Hepatocyte (in vitro differentiated cells): ENCODE measurements around the gene SIMC1. TPM values are rescaled to one million over a fixed set of nuclear protein-coding genes. Genes with fewer than 3 reads are reported as not detected.
A peak's percentile ranks its signal among the peaks of the same experiment; 100 is the strongest.

Experiments
- DNase-seq: peaks from one replicate; pipeline ENCODE4 v3.0.0-alpha.2; 2016; ENCODE audit warnings: low spot score
- H2AFZ ChIP-seq: fragments of 200-600 bp; sonication (generic); 2 replicates; pipeline ENCODE4 v1.6.0; 2016; ENCODE audit warnings: antibody characterized with exemption, mild to moderate bottlenecking
- H3K27ac ChIP-seq: fragments of 200-600 bp; sonication (generic); 2 replicates; pipeline ENCODE4 v1.5.1; 2016; ENCODE audit warnings: mild to moderate bottlenecking
- H3K27me3 ChIP-seq: fragments of 200-600 bp; sonication (generic); 2 replicates; pipeline ENCODE4 v1.6.1; 2016
- H3K36me3 ChIP-seq: fragments of 200-600 bp; sonication (generic); replicated peaks from 2 replicates; pipeline ENCODE4 v1.5.1; 2016; ENCODE audit warnings: low read depth; ENCODE audit not compliant: insufficient read depth
- H3K4me1 ChIP-seq: fragments of 200-600 bp; sonication (generic); 2 replicates; pipeline ENCODE4 v1.5.1; 2016; ENCODE audit warnings: mild to moderate bottlenecking, moderate library complexity; ENCODE audit not compliant: insufficient read depth
- H3K4me2 ChIP-seq: fragments of 200-600 bp; sonication (generic); 2 replicates; pipeline ENCODE4 v1.6.0; 2016
- H3K4me3 ChIP-seq: fragments of 200-600 bp; sonication (generic); 2 replicates; pipeline ENCODE4 v1.5.1; 2016; ENCODE audit warnings: mild to moderate bottlenecking
- H3K79me2 ChIP-seq: fragments of 200-600 bp; sonication (generic); 2 replicates; pipeline ENCODE4 v1.6.0; 2017; ENCODE audit warnings: mild to moderate bottlenecking
- H3K9me2 ChIP-seq: fragments of 200-600 bp; sonication (generic); replicated peaks from 2 replicates; pipeline ENCODE4 v1.6.0; 2017; ENCODE audit warnings: mild to moderate bottlenecking; ENCODE audit not compliant: insufficient read depth
- H3K9me3 ChIP-seq: fragments of 200-600 bp; sonication (generic); 2 replicates; pipeline ENCODE4 v1.5.1; 2016; ENCODE audit warnings: low read depth, mild to moderate bottlenecking
- H4K20me1 ChIP-seq: fragments of 200-600 bp; sonication (generic); 2 replicates; pipeline ENCODE4 v1.6.0; 2016; ENCODE audit warnings: mild to moderate bottlenecking; ENCODE audit not compliant: insufficient read depth, poor library complexity, severe bottlenecking
- EZH2 ChIP-seq: fragments of 200-600 bp; sonication (generic); IDR thresholded peaks from 2 replicates; pipeline ENCODE4 v1.6.1; 2016; ENCODE audit warnings: antibody characterized with exemption, mild to moderate bottlenecking, borderline replicate concordance
- EZH2phosphoT487 ChIP-seq: fragments of 200-600 bp; sonication (generic); IDR thresholded peaks from one replicate; pipeline ENCODE4 v1.6.1; 2018; ENCODE audit warnings: antibody characterized with exemption, mild to moderate bottlenecking, low read depth, moderate library complexity; ENCODE audit not compliant: unreplicated experiment, severe bottlenecking
- WGBS: methylation state at CpG from one replicate; pipeline ENCODE4 v1.1.6; 2016; ENCODE audit warnings: low lambda C conversion rate; ENCODE audit errors: missing lambda C conversion rate; 5-methylcytosine and 5-hydroxymethylcytosine counted together
- polyA plus RNA-seq: library from polyadenylated mRNA; unstranded; fragments of >200 nt; fragmentation: Nextera tagmentation; extraction: Ambion mirVana; gene quantifications from 2 replicates; pipeline ENCODE4 v1.2.1, GENCODE V29; 2016
- total RNA-seq: library from RNA; depleted of rRNA; stranded (reverse); fragments of >200 nt; gene quantifications from 2 replicates; pipeline ENCODE4 v1.2.3, GENCODE V29; 2014
- TF ChIP-seq, protein P1 (sequence below): fragments of 200-600 bp; sonication (generic); IDR thresholded peaks from 2 replicates; pipeline ENCODE4 v1.5.1; 2016; ENCODE audit warnings: antibody characterized with exemption, mild to moderate bottlenecking; ENCODE audit not compliant: poor library complexity

SIMC1 gene
- total and polyA plus RNA-seq, 2 experiments from 2014 or later: 34.7 to 37.6 TPM

DNA sequence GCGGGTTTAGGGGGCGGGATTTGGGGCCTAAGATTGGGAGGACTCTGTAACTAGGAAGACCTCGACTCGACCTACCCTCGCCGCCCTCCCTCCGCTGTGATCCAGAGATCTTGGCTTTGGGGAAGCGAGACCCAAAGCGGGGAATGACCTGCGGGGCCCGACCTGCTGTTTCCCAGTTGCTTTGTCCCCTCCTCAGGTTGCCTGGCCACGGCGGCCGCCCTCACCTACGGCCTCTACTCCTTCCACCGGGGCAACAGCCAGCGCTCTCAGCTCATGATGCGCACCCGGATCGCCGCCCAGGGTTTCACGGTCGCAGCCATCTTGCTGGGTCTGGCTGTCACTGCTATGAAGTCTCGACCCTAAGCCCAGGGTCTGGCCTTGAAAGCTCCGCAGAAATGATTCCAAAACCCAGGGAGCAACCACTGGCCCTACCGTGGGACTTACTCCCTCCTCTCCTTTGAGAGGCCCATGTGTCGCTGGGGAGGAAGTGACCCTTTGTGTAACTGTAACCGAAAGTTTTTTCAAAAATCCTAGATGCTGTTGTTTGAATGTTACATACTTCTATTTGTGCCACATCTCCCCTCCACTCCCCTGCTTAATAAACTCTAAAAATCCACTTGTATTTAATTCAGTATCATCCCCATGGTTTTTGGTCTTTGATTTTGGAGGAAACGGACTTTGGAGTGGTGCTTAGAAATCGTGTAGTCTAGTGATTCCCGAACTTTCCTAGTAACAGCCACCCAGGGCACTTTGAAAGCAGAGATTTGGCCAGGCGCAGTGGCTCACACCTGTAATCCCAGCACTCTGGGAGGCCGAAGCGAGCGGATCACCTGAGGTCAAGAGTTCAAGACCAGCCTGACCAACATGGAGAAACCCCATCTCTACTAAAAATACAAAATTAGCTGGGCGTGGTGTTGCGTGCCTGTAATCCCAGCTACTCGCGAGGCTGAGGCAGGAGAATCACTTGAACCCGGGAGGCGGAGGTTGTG is 151.2 kb downstream of the SIMC1 start:
- H3K9me3 ChIP-seq: no peaks in the 10 kb centered on the region
- H3K4me3 ChIP-seq: peak overlapping the region; percentile 52
- no peaks in the 10 kb centered on the region for H3K9me2 ChIP-seq
- H3K4me2 ChIP-seq: peak overlapping the region; percentile 77
- H3K27me3 ChIP-seq: no peaks in the 10 kb centered on the region
- H2AFZ ChIP-seq: no peak overlapping the region
- H3K79me2 ChIP-seq: peaks cover 38% of the 10 kb centered on the region
- DNase-seq: no peak
- H3K27ac ChIP-seq: peak overlapping the region; percentile 94
- 27% methylated on average over 38 of the region's 41 CpGs for WGBS
- no peaks in the 10 kb centered on the region for H3K36me3 ChIP-seq
- TF ChIP-seq, protein P1, sequence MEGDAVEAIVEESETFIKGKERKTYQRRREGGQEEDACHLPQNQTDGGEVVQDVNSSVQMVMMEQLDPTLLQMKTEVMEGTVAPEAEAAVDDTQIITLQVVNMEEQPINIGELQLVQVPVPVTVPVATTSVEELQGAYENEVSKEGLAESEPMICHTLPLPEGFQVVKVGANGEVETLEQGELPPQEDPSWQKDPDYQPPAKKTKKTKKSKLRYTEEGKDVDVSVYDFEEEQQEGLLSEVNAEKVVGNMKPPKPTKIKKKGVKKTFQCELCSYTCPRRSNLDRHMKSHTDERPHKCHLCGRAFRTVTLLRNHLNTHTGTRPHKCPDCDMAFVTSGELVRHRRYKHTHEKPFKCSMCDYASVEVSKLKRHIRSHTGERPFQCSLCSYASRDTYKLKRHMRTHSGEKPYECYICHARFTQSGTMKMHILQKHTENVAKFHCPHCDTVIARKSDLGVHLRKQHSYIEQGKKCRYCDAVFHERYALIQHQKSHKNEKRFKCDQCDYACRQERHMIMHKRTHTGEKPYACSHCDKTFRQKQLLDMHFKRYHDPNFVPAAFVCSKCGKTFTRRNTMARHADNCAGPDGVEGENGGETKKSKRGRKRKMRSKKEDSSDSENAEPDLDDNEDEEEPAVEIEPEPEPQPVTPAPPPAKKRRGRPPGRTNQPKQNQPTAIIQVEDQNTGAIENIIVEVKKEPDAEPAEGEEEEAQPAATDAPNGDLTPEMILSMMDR: no peak
- no peak for TF ChIP-seq EZH2
- TF ChIP-seq EZH2phosphoT487: no peak
- H3K4me1 ChIP-seq: peaks cover 14% of the 10 kb centered on the region
- H4K20me1 ChIP-seq: no peaks in the 10 kb centered on the region

GRCh38 chr5:176391479-176391878 is 153.3 kb downstream of the SIMC1 start:
- no peaks in the 10 kb centered on the region for H4K20me1 ChIP-seq
- no peak overlapping the region for H3K4me2 ChIP-seq
- H3K4me3 ChIP-seq: no peak overlapping the region
- H3K79me2 ChIP-seq: peaks cover 30% of the 10 kb centered on the region
- H3K9me3 ChIP-seq: no peaks in the 10 kb centered on the region
- DNase-seq: no peak
- WGBS: 93% methylated on average over 4 of the region's 4 CpGs
- H3K27ac ChIP-seq: no peak overlapping the region
- H3K36me3 ChIP-seq: no peaks in the 10 kb centered on the region
- H3K27me3 ChIP-seq: no peaks in the 10 kb centered on the region
- H3K4me1 ChIP-seq: peaks cover 17% of the 10 kb centered on the region
- TF ChIP-seq, protein P1: no peak
- TF ChIP-seq EZH2phosphoT487: no peak
- TF ChIP-seq EZH2: no peak
- H2AFZ ChIP-seq: no peak overlapping the region
- H3K9me2 ChIP-seq: no peaks in the 10 kb centered on the region

DNA sequence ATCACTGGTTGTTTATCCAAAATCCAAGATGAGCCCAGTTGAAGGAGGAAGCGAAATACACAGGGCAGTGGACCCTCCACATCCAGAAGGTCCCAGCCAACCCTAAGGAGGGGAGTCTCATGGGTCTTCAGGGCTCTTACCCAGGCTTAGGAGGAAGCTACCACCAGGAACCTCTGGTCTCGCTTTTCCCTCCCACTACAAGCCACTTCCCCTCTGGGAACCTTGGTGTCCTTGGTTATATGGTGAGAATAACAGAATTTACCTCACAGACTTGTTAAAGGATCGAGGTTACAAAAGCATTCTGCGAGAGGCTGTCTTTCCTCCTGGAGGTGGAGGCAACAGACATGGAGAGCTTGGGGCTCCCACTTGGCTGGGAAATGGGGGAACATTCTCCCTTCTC is 153.8 kb downstream of the SIMC1 start:
- Histone ChIP-seq H4K20me1 (no peaks in the 10 kb centered on the region), H2AFZ (no peak overlapping the region), H3K4me3 (no peak overlapping the region), H3K27me3 (no peaks in the 10 kb centered on the region), H3K9me2 (no peaks in the 10 kb centered on the region), H3K4me1 (peaks cover 15% of the 10 kb centered on the region), H3K4me2 (no peak overlapping the region), H3K36me3 (no peaks in the 10 kb centered on the region), H3K27ac (no peak overlapping the region), H3K9me3 (no peaks in the 10 kb centered on the region), H3K79me2 (peaks cover 24% of the 10 kb centered on the region)
- DNase-seq: no peak
- 97% methylated on average over 4 of the region's 4 CpGs for WGBS
- TF ChIP-seq EZH2phosphoT487 (no peak), EZH2 (no peak)
- TF ChIP-seq, protein P1: no peak
